HG03066 (cell line): ENCODE measurements around the gene KCNK15.

Source experiments
- ATAC-seq: cut with Tn5 transposase; IDR thresholded peaks from one replicate; pipeline ENCODE4 v1.9.1; 2021; ENCODE audit warnings: low read depth; ENCODE audit not compliant: unreplicated experiment

KCNK15 gene

DNA sequence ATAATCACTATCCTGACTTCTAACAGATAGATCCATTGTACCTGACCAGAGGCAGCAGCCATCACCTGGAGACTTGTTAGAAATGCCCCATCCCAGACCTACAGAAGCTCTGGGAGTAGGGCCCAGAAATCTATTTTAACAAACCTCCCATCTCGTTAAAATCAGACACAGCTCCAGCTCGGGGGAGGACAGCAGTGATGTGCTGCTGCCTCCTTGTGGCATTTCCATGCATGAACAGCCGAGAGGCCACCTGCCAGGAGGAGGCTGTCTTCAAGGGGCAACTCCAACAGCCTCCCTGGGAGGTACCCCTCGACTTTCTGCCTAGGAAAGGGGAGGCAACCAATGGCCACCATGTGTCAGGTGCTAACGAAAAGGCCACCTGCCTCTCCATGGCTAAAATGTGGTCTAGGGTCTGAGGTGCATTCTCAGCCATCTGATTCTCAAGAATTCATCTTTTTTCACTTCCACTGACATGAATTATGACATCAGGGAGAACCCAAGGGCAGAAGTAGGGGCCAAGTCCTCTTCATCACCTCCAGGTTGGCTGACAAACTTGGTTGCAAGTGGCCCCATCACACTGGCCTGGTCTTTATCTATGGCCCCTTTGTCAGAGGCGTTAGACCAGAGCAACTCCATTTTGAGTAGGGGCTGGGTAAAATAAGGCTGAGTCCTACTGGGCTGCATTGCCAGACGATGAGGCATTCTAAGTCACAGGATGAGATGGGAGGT lies 12.2 kb upstream of the KCNK15 start:
- no peak for ATAC-seq

DNA sequence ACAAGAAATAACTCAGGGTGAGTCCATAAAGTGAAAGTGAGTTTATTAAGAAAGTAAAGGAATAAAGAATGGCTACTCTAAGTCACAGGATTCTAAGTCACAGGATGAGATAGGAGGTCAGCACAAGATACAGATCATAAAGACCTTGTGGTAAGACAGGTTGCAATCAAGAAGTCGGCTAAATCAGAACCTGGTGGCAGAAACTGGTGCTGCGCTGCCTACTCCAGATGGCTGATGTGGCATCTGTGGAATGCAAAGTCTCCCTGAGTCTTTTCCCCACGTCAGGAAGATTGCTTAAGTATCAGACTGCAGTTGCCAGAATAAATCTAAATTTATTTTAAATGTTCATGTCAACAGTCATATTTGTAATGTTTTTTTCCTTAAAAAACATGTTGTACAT lies 10.7 kb upstream of the KCNK15 start:
- no peak for ATAC-seq

DNA sequence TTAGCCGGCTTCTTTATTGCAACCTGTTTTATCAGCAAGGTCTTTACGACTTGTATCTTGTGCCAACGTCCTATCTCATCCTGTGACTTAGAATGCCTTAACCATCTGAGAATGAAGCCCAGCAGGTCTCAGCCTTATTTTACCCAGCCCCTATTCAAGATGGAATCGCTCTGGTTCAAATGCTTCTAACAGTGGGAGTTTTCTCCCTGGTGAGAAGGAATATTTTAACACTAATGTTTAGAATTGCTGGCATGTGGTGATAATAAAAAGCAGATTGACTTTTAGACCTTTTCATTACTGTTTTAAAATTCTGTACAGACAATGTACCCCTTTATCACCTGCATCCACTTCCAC lies 9.9 kb upstream of the KCNK15 start:
- ATAC-seq: no peak

DNA sequence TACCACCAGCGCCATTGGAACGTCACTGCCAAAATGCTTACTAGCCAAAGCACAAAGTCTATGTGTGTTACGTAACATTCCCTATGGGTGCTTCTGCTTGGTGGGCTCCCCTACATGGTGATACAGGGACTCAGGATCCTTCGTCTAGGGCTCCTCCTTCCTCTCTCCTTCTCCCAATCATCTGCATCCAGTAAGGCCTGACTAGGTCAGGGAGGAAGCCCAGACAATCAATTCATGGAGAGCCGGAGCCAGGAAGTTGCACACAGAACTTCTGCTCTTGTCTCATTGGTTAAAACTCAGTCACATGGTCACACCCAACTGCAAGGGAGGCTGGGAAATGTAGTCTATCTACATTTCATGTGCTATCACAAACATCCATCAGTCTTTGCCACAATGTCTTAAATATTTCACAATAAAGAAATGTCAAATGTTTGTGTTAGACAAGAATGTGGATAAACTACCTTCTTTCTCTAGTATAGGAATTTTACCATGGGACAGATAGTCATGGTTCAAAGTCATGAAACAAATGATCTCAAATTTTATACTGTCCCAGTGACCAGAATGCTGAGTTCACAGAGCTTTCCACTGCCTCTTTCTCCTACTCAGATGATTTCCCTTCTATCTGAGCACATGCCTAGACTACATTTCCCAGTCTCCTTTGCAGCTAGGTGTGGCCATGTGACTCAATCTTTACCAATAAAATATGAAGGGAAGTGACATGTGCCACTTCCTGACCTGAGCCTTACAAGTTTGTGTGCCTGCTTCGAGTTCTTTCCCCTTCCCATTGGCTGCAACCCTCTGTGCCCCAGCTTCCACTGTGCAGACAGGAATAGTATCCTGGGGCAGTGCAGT lies 9.3 kb upstream of the KCNK15 start:
- ATAC-seq: no peak

DNA sequence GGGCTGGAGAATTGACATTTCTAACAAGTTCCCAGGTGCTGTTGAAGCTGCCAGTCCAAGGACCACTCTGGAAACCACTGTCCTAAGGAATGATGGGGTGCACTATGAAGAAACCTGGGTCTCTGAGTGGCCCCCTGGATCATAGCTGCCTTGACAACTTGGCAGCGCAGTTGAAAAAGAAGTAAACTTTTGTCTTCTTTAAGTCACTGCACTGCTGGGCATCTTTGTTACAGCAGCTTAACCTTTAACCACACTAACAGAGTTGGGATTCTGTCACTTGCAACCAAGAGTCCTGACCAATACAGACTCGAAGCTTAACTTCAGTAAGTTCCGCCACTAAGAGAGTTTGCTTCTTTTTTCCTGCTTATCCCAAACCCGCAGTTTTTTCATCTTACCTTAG lies 8.5 kb upstream of the KCNK15 start:
- no peak for ATAC-seq

DNA sequence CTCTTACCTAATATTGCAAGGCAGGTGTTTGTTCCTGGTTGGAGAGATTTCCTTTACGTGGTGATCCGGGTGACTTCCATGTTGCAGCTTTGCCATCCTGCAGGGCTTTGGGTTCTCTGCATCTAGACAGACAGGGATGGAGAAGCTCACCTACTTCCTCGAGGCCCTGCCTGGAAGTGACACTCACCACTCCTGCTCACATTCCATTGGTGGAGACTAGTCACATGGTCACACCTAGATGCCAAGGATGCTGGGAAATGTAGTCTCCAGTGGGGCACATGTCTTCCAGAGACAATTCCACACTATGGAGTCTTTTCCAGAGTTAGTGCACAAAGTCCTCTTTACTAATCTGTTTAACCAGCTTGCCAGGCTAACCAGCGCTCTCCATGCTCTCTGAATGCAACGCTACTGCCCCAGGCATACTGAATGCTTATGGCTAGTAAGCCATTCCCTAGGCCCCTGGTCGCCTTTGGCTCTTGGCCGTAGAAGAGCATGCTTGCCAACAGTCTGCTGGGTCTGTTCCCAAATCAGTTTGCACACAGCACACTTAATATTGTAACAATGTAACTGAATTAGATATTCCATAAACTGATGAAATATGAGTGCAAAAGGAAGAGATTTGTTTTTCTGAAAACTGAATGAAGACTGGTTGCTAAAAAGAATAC lies 6.7 kb upstream of the KCNK15 start:
- ATAC-seq: no peak

DNA sequence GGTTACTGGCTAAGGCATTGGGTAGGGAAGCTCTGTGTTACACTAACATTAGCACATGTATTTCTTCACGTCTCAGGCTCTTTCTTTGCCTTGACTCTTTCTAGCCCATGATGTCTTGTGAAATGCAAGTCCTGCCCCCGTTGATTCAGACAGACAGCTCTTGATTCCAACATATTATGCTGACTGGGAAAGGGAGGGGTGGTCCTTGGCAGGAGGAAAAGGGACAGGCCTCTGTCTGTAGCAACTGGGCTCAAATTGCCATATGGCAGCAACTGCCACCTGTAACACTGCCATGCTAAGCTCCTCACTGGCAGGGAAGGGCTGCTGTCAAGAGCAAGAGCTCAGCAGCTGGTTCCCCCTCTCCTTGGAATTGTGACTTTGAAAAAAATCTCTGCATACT lies 5.7 kb upstream of the KCNK15 start:
- no peak for ATAC-seq

DNA sequence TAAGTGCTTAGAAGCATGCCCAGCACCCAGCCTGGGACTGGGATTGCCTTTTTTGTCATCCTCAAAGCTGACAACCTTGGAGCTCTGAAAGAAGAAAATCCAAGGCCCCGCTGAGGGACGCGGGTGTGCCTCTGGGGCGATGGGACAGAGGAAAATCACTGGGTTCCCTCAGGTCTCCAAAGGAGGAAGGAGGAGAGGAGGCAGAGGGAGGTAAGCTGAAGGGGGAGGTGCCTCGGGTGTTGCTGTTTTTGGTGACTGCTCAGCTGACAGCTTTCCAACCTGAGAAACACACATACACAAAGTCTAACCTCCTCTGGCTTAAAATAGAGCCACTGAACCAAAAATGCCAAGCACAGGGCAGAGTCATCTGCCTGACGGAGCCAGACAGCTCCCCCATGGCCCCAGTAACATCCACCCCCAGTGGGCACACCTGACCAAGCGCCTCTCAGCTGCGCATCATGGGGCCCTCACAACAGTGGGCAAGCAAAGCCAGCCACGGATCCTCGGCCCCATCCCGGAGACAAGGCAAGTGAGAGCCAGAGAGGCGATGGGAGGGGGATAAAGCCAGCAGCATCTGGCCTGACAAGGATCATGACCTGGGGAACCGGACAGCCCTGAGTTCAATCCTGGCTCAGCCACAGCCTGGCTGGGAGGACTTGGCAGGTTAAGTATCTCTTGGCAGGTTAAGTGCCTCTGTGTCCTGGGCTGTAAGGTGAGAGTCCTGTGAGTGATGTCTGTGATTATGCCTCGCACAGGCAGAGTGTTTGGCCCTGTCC lies 3.2 kb upstream of the KCNK15 start:
- no peak for ATAC-seq

DNA sequence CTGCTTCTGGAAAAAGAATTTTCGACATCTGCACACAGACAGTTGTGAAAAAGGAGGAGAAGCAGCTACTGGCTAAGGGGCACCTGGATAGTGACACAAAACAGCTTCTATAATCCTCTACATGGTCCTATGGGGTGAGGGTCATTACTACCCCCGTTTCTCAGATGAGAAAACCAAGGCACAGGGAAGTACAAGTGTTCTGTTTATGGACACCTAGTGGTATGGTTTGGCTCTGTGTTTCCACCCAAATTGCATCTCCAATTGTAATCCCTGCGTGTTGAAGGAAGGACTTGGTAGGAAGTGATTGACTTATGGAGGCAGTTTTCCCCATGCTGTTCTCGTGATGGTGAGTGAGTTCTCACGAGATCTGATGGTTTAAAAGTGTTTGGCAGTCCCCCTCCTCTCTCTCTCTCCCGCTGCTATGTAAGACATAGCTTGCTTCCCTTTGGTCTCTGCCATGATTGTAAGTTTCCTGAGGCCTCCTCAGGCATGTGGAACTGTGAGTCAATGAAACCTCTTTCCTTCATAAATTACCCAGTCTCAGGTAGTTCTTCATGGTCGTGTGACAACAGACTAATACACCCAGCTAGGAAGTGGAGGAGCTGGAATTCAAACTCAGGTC lies 2.5 kb upstream of the KCNK15 start:
- ATAC-seq: no peak

DNA sequence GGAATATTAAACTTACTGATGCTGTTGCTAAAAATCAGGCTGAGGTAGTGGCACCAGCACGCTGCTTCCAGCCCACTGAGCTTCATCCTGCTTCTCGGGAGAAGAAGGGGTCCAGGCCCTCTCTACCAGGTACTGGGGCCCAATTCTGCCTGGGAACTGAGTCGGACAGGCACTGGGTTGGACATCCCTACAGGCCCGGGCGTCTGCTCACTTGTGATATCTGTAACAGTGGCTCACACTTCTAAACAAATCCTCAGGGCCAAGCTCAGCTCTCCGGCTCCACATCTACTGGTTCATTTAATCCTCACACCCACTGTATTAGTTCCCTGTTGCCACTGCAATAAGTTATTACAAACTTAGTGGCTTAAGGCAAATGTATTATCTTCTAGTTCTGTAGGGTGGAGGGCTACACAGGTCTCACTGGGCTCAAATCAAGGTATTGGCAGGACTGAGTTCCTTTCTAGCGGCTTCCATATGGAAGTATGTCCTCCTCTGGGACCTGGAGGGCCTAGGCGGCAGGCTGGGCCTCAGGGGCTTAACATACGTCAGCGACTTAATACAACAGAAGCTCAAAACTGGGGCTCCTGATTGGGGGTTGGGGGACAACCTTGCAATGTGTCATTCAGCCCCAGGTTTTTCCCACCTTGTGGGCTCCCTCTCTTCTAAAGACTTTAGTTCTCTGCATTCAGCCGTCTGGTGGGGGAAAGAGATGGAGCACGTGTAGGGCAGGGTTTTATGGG lies 1.6 kb upstream of the KCNK15 start:
- ATAC-seq: no peak

DNA sequence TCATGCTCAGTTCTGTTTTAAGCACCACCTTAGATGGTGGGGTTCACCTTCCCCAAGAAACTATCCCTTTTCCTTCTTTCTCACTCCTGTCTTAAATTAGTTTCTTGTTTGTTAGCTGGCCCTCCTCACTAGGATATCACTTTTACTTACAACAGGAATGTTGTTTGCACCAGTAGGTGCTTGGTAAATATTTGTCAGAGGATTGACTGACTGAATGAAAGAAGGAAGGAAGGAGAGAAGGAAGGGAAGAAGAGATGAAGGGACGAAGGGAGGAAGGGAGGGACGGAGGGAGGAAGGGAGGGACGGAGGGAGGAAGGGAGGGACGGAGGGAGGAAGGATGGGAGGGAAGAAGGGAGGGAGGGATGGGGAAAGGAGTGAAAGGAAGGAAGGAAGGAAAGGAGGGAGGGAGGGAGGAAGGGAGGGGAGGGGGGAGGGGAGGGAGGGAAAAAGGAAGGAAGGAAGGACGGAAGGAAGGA lies 505 bp upstream of the KCNK15 start:
- no peak for ATAC-seq

DNA sequence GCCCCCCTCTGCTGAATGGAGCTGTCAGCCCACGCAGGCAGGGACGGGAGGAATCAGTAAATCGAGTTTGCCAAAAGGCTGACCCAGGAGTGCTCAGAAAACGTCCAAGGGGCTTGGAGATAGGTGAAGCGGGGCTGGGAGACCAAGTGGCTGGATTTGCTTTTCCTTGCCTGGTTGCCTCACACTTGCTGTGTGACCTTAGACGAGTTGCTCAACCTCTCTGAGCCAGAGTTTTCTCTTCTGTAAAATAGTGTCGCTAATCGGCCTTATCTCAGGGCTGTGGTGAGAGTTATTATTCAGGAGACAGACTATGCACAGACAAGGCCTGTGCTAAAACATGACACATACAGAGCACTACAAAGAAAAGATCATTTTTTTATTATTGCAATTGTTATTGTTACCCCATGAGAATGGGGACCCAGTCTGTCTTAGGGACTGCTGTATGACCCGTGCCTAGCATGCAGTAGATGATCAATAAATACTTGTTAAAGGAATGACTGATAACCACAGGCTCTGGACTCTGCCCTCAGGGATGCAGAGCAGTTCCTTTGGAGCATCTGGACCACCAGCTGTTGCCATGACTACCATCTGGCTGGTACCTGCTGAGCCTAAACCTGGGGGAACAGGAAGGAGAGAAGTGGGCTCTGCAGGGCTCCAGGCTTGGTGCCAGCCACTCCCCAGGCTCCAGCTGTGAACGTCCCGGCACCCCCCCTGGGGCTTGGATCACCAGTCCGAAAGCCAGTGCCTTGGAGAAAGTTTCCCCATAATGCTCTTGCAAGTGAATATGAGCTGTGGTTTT lies 901 bp downstream of the KCNK15 start:
- ATAC-seq: no peak

DNA sequence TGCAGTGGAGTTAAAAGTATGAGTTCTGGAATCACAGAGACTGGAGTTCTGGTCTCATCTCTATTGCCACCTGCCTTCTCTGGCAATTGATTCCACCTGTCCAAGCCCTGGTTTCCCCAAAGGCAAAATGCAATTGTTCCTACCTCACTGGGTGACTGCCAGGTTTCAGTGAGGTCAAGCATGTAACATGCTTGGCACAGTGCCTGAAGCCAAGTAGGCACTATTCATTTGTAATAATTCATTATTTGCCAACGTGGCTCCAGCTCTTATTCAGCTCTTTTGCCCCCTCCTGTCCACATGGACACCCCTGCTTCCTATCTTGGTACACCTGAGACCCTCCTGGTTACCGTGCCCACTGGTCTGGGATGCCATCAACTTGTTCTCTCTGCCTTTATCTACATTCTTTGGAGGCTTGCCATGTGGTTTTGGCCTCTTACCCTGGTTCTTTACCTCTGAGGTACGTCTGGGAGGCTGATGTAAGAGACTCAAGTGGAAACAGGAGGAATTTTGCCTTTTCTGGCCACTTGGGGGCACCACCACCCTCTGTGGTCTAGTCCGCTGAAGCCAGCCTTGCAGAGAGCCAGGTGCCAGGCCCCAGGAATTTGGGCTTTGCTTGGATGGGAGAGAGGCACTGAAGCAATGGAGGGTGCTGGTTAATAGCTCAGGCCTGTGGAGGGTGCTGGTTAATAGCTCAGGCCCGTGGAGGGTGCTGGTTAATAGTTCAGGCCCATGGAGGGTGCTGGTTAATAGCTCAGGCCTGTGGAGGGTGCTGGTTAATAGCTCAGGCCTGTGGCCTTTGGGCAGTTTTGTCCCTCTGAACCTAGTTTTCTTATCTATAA lies 1.7 kb downstream of the KCNK15 start:
- no peak for ATAC-seq

DNA sequence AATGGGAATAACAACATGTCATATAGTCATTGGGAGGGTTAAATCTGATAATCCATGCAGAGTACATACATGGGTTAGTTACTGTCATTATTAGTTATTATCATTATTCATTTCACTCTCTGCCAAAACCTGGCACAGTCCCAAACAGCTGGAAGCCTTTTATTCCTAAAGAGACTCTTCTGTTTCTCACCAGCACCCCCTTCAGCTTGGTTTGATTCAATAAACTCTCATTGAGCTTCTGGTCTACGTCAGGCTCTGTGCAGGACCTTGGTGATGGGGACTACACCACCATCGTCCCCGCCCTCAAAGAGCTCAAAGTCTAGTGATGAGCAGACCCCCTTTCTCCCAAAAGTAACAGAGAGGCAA lies 2.3 kb downstream of the KCNK15 start:
- ATAC-seq: no peak

DNA sequence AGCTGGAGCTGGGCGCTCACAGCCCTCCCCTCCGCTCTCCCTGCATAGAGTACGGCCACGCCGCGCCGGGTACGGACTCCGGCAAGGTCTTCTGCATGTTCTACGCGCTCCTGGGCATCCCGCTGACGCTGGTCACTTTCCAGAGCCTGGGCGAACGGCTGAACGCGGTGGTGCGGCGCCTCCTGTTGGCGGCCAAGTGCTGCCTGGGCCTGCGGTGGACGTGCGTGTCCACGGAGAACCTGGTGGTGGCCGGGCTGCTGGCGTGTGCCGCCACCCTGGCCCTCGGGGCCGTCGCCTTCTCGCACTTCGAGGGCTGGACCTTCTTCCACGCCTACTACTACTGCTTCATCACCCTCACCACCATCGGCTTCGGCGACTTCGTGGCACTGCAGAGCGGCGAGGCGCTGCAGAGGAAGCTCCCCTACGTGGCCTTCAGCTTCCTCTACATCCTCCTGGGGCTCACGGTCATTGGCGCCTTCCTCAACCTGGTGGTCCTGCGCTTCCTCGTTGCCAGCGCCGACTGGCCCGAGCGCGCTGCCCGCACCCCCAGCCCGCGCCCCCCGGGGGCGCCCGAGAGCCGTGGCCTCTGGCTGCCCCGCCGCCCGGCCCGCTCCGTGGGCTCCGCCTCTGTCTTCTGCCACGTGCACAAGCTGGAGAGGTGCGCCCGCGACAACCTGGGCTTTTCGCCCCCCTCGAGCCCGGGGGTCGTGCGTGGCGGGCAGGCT lies 4.6 kb downstream of the KCNK15 start:
- no peak for ATAC-seq

DNA sequence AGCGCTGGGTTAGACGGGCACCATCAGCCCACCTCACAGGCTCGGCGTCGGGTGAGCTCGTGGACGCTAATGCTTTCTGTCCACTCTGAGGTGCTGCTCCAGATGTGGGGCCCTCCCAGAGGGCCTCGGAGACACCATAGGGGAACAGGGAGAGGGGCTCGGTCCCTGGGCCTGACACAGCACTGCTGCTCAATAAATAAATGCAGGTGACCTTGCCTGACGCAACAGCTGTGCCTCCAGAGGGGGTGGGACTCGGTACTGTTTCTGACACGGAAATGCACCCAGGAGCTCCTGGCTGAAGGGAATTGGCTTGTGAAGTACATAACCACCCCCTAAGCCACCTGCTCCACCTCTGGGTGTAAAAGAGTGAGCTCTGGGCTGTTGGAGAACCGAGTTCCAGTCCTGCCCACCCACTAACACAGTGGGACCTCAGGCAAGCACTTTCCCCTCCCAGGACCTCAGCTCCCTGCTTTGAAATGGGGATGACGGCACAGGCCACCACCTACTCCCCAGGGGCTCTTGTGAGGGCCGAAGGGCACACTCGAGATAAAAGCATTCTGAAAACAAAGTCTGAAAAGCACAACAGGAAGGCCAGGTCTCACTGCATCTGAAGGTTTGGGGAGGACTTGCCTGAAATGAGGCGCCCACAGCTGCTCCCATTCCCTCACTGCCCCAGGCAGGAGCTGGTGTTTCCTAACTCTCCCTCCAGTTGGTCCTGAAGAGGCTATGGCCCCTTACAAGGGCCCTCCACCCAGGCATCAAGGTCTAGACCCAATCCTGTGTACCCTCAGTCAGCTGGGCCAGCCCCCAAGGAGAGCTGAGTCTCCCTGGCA lies 6.7 kb downstream of the KCNK15 start:
- no peak for ATAC-seq

DNA sequence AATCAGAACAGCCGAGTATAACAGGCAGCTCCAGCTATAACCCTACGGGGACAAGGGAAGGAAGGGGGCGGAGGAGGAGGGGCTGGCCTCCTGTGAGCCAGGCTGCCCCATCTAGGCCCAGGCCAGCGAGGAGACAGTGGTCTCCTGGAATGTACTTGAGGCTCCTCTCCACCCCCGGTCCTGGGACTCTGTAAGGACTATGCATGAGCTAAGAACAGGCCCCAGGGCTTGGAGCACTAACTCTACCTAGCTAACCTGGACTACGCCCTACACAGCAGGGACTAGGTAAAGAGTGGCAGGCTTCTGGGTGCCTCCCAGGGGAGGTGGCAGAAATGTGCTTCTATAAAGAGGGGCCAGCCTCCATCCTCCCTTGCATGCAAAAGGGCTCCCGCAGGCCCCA lies 8.9 kb downstream of the KCNK15 start:
- ATAC-seq: no peak
